IPS-15b (cell line): ENCODE results near the gene TOR1B.
A peak's percentile ranks its signal among the peaks of the same experiment; 100 is the strongest.

Source experiments
- H3K27me3 ChIP-seq: one replicate; pipeline ENCODE4 v1.6.1; 2013; ENCODE audit warnings: low read length; ENCODE audit not compliant: control insufficient read depth, insufficient read depth
- H3K36me3 ChIP-seq: one replicate; pipeline ENCODE4 v1.6.1; 2013; ENCODE audit warnings: low read length; ENCODE audit not compliant: control insufficient read depth, insufficient read depth
- H3K4me1 ChIP-seq: one replicate; pipeline ENCODE4 v1.6.1; 2013; ENCODE audit warnings: mild to moderate bottlenecking, low read length; ENCODE audit not compliant: control insufficient read depth, insufficient read depth
- H3K4me3 ChIP-seq: one replicate; pipeline ENCODE4 v1.5.1; 2013; ENCODE audit warnings: low read depth, low read length
- H3K9ac ChIP-seq: one replicate; pipeline ENCODE4 v1.6.1; 2013; ENCODE audit warnings: low read depth, mild to moderate bottlenecking, low read length
- H3K9me3 ChIP-seq: one replicate; pipeline ENCODE4 v1.6.1; 2013; ENCODE audit warnings: mild to moderate bottlenecking, low read length; ENCODE audit not compliant: control insufficient read depth, insufficient read depth

TOR1B gene

DNA sequence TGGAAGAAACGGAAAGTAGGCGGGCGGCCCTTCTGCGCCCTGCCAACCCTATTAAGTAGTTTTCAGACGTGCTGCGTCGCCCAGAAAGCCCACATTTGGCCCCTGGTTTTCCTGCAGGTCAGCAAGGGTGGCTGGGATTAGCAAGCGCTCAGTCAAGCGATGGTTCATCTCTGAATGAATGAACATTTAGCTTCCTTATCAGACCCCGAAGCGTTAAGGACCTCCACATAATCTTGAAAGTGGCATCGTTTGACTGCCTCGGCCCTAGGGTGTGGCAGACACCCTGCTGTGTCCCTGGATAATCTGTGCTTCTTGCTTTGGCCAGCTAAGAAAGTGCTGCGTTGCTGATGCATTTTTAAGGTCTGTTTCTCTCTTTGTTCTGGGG lies 684 bp downstream of the TOR1B start:
- Histone ChIP-seq H3K9ac (peak overlapping the region; percentile 13), H3K4me3 (peak overlapping the region; percentile 59), H3K36me3 (peaks cover 3% of the 10 kb centered on the region), H3K9me3 (no peaks in the 10 kb centered on the region), H3K4me1 (peaks cover 4% of the 10 kb centered on the region), H3K27me3 (no peaks in the 10 kb centered on the region)

DNA sequence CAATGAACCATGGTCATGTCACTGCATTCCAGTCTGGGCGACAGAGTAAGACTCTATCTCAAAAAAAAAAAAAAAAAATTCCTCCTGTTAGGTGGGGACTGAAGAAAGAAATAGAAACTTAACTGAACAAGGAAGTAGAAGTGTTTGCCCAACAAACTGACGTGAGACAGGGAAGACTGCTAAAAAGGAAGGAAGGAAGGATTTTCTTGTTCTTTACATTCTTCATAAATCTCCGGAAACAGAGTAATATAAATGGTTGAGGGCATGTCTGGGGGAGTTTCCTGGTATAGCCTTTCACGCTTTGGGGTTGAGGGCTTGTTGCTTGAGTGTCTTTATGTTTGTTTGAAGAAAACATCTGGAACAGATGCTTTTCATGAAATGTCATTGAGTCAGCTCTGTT lies 3.1 kb downstream of the TOR1B start:
- Histone ChIP-seq H3K36me3 (peaks cover 11% of the 10 kb centered on the region), H3K4me1 (peaks cover 4% of the 10 kb centered on the region), H3K4me3 (no peak overlapping the region), H3K27me3 (no peaks in the 10 kb centered on the region), H3K9me3 (no peaks in the 10 kb centered on the region), H3K9ac (no peak overlapping the region)

DNA sequence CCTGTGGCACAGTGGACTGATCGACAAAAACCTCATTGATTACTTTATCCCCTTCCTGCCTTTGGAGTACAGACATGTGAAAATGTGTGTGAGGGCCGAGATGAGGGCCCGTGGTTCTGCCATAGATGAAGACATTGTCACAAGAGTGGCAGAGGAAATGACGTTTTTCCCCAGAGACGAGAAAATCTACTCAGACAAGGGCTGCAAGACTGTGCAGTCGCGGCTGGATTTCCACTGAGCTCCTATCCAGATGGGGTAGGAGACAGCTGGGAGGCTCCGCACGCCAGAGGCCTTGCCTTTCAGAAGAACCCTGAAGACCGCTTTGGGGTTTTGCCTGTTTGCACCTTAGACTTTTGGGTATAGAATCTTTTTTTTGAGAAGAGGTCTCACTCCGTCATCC lies 6.4 kb downstream of the TOR1B start:
- no peak overlapping the region for H3K9ac ChIP-seq
- H3K4me3 ChIP-seq = no peak overlapping the region
- H3K27me3 ChIP-seq = no peaks in the 10 kb centered on the region
- peaks cover 18% of the 10 kb centered on the region for H3K36me3 ChIP-seq
- no peaks in the 10 kb centered on the region for H3K4me1 ChIP-seq
- no peaks in the 10 kb centered on the region for H3K9me3 ChIP-seq

DNA sequence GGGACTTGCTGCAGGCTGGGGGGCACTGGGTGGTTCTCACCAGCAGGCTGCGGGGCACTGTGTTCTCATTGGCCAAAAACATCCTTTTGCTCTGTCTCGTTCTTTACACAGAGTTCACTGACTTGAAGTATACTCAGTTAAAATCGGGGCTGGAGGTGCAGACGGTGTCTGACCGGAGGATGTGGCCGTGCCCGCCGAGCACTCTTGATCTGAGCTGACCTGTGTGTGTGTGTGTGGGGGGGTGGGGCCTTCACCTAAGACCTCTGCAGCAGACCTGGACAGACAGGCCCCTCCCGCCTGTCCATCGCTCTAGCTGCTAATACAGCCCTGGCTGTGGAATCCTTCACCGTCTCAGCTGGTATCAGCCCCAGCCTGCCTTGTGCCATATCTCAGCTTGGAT lies 7.1 kb downstream of the TOR1B start:
- no peaks in the 10 kb centered on the region for H3K4me1 ChIP-seq
- peaks cover 20% of the 10 kb centered on the region for H3K36me3 ChIP-seq
- H3K27me3 ChIP-seq = no peaks in the 10 kb centered on the region
- no peak overlapping the region for H3K9ac ChIP-seq
- H3K9me3 ChIP-seq = no peaks in the 10 kb centered on the region
- H3K4me3 ChIP-seq = no peak overlapping the region

DNA sequence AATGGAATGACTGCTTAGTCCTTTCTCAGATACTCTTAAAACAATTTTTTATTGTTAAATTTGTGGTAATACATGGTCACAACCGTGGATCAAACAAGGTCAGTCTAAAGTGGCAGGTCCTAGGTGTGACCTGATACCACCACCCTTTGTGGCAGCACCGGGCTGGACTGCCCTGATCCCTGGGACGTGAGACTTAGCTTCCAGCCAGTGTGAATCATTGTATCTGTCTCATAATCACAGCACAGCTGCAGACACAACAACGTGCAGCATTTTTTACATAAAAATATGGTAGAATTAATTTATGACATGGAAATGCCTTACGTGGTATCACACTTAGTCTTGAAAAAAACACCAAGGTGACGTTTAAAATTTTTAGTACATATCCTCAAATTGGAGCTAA lies 7.8 kb downstream of the TOR1B start:
- no peaks in the 10 kb centered on the region for H3K9me3 ChIP-seq
- H3K9ac ChIP-seq = no peak overlapping the region
- no peaks in the 10 kb centered on the region for H3K27me3 ChIP-seq
- H3K4me3 ChIP-seq = no peak overlapping the region
- peaks cover 22% of the 10 kb centered on the region for H3K36me3 ChIP-seq
- no peaks in the 10 kb centered on the region for H3K4me1 ChIP-seq

DNA sequence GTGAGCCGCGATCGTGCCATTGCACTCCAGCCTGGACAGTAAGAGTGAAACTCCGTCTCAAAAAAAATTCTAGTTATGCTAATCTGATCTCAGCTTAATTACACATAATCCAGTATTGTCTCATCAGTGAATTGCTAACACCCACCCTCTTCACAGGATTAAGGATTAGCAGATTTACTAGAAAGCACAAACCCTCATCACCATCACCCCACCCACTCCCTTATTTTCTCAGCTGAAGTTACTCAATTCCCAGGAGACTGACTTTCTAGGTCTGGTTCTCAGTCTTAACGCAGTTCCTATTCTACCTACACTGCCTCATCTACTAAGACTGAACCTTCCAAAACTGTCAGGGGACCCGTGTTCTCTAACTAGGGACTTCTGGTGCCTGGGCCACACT lies 9.0 kb downstream of the TOR1B start:
- no peaks in the 10 kb centered on the region for H3K9me3 ChIP-seq
- H3K4me3 ChIP-seq = no peak overlapping the region
- no peak overlapping the region for H3K9ac ChIP-seq
- H3K36me3 ChIP-seq = peaks cover 25% of the 10 kb centered on the region
- no peaks in the 10 kb centered on the region for H3K27me3 ChIP-seq
- H3K4me1 ChIP-seq = no peaks in the 10 kb centered on the region

DNA sequence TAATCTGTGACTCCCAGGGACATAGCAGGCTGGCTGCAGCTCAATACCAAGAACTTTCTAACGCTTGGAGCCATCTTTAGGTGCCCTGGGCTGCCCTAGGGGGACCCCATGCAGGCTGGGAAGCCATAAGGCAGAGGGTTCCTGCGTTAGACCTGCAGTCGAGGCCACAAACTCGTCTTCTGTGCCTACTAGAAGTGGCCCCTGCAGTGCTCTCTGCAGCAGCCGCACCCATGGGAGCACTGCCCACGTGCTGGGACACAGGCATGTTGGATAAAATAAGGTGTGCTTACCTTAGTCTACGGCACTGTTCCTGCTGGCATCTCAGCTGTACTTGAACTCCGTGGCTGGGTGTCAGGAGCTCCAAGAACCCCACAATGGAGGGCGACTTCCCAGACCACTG lies 9.4 kb downstream of the TOR1B start:
- no peak overlapping the region for H3K9ac ChIP-seq
- H3K9me3 ChIP-seq = no peaks in the 10 kb centered on the region
- no peaks in the 10 kb centered on the region for H3K4me1 ChIP-seq
- peaks cover 28% of the 10 kb centered on the region for H3K36me3 ChIP-seq
- H3K27me3 ChIP-seq = no peaks in the 10 kb centered on the region
- no peak overlapping the region for H3K4me3 ChIP-seq

DNA sequence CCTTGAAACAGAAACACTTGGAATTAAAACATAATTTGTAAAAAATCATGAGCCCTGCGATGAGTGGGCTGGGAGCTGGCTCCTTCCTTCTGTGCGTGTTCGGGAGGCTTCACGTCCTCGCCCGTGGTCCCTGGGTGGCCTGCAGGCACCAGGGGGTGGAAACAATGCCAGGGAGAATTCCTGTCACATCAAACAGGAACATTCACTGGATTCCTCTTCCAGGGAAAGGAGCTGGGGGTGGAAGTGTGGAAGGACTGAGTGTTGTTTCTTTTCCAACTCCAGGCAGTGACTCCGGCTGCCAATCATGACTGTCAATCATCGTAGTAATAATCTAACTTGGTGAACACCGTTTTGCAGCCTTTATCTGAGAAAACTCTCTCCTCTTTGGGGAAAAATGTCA lies 10.7 kb downstream of the TOR1B start:
- no peaks in the 10 kb centered on the region for H3K9me3 ChIP-seq
- no peak overlapping the region for H3K9ac ChIP-seq
- H3K4me1 ChIP-seq = no peaks in the 10 kb centered on the region
- H3K36me3 ChIP-seq = peaks cover 32% of the 10 kb centered on the region
- no peak overlapping the region for H3K4me3 ChIP-seq
- no peaks in the 10 kb centered on the region for H3K27me3 ChIP-seq

DNA sequence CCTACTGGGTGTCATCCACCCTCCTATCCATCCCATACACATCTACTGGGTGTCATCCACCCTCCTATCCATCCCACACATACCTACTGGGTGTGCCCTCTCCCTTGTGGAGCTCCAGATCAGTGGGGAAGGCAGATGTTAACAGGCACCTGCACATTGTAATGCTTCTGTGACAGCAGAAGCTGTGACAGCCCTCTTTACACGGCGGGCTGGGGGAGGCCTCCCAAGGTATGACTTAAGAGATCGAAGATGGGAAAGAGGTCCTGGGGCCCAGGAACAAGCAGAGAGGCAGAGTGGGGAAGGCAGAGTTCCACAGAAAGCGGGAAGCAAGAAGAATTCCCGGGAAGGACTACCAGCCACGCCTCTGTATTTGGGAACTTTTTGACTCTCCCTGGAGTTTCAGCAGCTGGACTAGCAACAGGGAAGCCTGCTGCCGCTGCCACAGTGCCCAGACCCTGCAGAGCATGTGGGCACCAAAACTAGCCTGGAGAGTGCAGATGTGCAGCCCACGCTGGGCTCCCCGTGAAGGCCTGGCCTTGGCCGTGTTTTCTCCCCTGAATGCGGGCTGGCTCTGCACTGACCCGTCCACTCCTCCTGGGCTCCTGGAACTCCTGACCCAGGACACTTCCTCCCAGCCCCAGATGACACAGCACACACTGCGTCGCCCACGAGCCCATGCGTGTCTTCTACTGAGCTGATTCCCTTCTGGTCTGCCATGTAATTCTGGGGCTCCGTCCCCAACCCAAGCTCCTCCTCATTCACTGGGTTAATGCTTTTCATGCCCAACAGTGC lies 11.6 kb downstream of the TOR1B start:
- H3K4me1 ChIP-seq = no peaks in the 10 kb centered on the region
- H3K27me3 ChIP-seq = no peaks in the 10 kb centered on the region
- peaks cover 37% of the 10 kb centered on the region for H3K36me3 ChIP-seq
- H3K9me3 ChIP-seq = no peaks in the 10 kb centered on the region
- no peak overlapping the region for H3K9ac ChIP-seq
- no peak overlapping the region for H3K4me3 ChIP-seq

DNA sequence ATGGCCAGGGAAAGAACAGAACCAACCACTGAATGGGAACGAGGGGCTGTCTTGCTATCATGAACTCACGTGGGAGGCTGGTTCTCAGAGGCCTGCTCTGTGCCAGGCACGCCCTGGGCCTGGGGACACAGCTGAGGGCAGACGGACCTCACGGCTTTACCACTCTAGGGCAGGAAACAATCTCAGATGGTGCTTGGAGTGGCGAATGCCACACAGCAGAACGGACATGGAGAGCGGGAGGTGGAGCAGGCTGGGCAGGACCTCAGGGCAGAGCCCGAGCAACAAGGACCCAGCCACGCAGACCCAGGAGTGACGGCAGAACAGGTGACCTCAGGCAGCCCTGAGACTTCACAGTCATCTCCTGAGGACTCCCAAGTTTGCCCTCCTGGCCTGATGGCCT lies 12.3 kb downstream of the TOR1B start:
- H3K4me3 ChIP-seq = no peak overlapping the region
- H3K9ac ChIP-seq = no peak overlapping the region
- H3K9me3 ChIP-seq = no peaks in the 10 kb centered on the region
- no peaks in the 10 kb centered on the region for H3K4me1 ChIP-seq
- no peaks in the 10 kb centered on the region for H3K27me3 ChIP-seq
- H3K36me3 ChIP-seq = peaks cover 36% of the 10 kb centered on the region

DNA sequence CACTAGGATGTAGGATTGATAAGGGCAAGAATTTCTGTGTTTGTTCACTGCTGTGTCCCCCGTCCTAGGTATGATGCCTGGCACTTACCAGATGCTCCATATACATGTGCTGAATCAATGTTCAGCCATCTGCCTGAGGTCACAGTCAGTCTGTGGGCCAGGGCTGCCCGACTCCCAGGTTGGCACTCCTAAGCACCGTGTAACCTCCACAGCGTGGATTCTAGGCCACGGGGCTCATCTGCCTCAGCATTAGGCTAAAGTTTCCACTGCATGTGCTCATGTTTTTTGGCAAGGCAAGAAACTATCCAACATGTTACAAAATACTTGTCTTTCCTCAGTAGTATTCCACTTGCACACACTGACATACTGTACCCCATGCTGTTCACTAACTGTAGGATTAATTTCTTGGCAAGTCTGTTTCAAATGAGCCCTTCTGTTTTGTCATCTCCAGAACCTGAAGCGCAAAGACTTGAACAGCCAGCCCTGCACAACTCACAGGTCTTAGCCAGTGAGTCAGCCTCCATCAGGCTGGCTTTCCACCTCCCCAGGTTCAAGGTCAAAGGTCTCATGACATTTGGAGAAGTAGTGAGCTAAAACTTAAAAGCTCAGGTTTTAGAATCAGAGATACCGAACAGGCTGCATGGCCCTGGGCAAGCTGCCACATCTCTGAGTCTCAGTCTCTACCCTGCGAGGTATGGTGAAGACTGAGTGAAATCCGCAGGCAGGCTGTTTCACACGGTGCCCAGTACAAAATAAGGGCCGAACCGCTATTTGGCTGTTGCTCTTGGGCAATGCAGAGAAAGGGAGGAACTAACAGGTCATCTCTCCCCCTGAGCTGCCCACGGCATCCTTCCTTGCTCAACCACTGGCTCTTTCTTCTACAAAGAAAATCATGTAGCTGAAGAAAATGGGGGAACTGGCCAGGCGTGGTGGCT lies 13.8 kb downstream of the TOR1B start:
- Histone ChIP-seq H3K36me3 (peaks cover 44% of the 10 kb centered on the region), H3K27me3 (no peaks in the 10 kb centered on the region), H3K9ac (no peak overlapping the region), H3K4me1 (no peaks in the 10 kb centered on the region), H3K4me3 (no peak overlapping the region), H3K9me3 (no peaks in the 10 kb centered on the region)
